ENCODE data around the gene HSD17B1.

GRCh38 chr17:42577140-42577531 is 24.4 kb downstream of the HSD17B1 start:
- TF ChIP-seq CTCF (IDR thresholded peaks at IDR 0.05 in 4 of 5, conservative IDR thresholded peaks at IDR 0.05 in 1 of 5) = no peak
- TF ChIP-seq POLR2A (IDR thresholded peaks at IDR 0.05) = no peak
